NT2/D1 (cell line): ENCODE measurements around the gene SH3PXD2A.
"Not testable (repeated sequence)": the region's sequence is repeated elsewhere in the genome, so short reads cannot be mapped to it uniquely, and the experiment has no call there.

Experiments
- DNase-seq: peaks from one replicate; pipeline ENCODE4 v3.0.0-alpha.2; 2011; ENCODE audit warnings: low read depth, low spot score
- H3K27me3 ChIP-seq: 2 replicates; pipeline ENCODE4 v1.6.0; 2011; ENCODE audit warnings: mild to moderate bottlenecking; ENCODE audit not compliant: insufficient read length, insufficient read depth
- H3K36me3 ChIP-seq: 2 replicates; pipeline ENCODE4 v1.6.1; 2011; ENCODE audit warnings: mild to moderate bottlenecking, low read length, mixed read lengths; ENCODE audit not compliant: insufficient read depth, insufficient read length
- H3K4me1 ChIP-seq: 2 replicates; pipeline ENCODE4 v1.5.1; 2011; ENCODE audit not compliant: insufficient read depth, insufficient read length
- H3K4me3 ChIP-seq: 2 replicates; pipeline ENCODE4 v1.5.1; 2011; ENCODE audit warnings: low read depth; ENCODE audit not compliant: insufficient read length
- H3K9ac ChIP-seq: 2 replicates; pipeline ENCODE4 v1.6.0; 2011; ENCODE audit warnings: low read depth; ENCODE audit not compliant: insufficient read length
- H3K9me3 ChIP-seq: 2 replicates; pipeline ENCODE4 v1.5.1; 2011; ENCODE audit warnings: mild to moderate bottlenecking, low read length; ENCODE audit not compliant: insufficient read depth
- SUZ12 ChIP-seq: IDR thresholded peaks from 2 replicates; pipeline ENCODE4 v1.6.1; 2011; ENCODE audit not compliant: insufficient read length, insufficient read depth; ENCODE audit errors: extremely low read depth
- YY1 ChIP-seq: IDR thresholded peaks from 2 replicates; pipeline ENCODE4 v1.6.1; 2011; ENCODE audit not compliant: insufficient read length, insufficient read depth
- ZNF274 ChIP-seq: IDR thresholded peaks from 2 replicates; pipeline ENCODE4 v1.6.1; 2011; ENCODE audit warnings: mild to moderate bottlenecking, low read depth, low read length

SH3PXD2A gene

GRCh38 chr10:103614306-103615158, 240.8 kb downstream of the SH3PXD2A start:
- Histone ChIP-seq H3K27me3 (no peaks in the 10 kb centered on the region), H3K9me3 (no peaks in the 10 kb centered on the region), H3K36me3 (peaks cover 75% of the 10 kb centered on the region), H3K4me1 (peaks cover 2% of the 10 kb centered on the region), H3K4me3 (no peak overlapping the region), H3K9ac (no peak overlapping the region)
- TF ChIP-seq YY1 = no peak
- TF ChIP-seq ZNF274 = no peak
- no peak for TF ChIP-seq SUZ12
- no peak for DNase-seq

- Histone ChIP-seq H3K9ac (no peak overlapping the region), H3K4me3 (no peak overlapping the region), H3K9me3 (peaks cover 6% of the 10 kb centered on the region; the same call in 1 of the 2 replicates), H3K36me3 (peaks cover 80% of the 10 kb centered on the region), H3K27me3 (no peaks in the 10 kb centered on the region), H3K4me1 (peaks cover 2% of the 10 kb centered on the region)
- DNase-seq = no peak
- TF ChIP-seq SUZ12 = no peak
- TF ChIP-seq ZNF274 = no peak
Observed at GRCh38 chr10:103613616-103614015, 241.8 kb downstream of the SH3PXD2A start.

GRCh38 chr10:103612462-103613365, 242.7 kb downstream of the SH3PXD2A start:
- Histone ChIP-seq H3K9me3 (peaks cover 8% of the 10 kb centered on the region; the same call in 1 of the 2 replicates), H3K9ac (no peak overlapping the region), H3K4me3 (no peak overlapping the region), H3K4me1 (no peaks in the 10 kb centered on the region), H3K27me3 (no peaks in the 10 kb centered on the region), H3K36me3 (peaks cover 76% of the 10 kb centered on the region)
- no peak for TF ChIP-seq ZNF274
- TF ChIP-seq SUZ12 = no peak
- TF ChIP-seq YY1 = no peak
- no peak for DNase-seq

GRCh38 chr10:103610921-103611511, 244.4 kb downstream of the SH3PXD2A start:
- no peak for TF ChIP-seq ZNF274
- TF ChIP-seq YY1 = no peak
- TF ChIP-seq SUZ12 = no peak
- Histone ChIP-seq H3K36me3 (peaks cover 61% of the 10 kb centered on the region), H3K4me3 (no peak overlapping the region), H3K9ac (no peak overlapping the region), H3K27me3 (no peaks in the 10 kb centered on the region), H3K9me3 (peaks cover 13% of the 10 kb centered on the region; the same call in 1 of the 2 replicates), H3K4me1 (no peaks in the 10 kb centered on the region)
- no peak for DNase-seq

- H3K36me3 ChIP-seq = peaks cover 64% of the 10 kb centered on the region
- no peak overlapping the region for H3K9ac ChIP-seq
- no peaks in the 10 kb centered on the region for H3K4me1 ChIP-seq
- peaks cover 22% of the 10 kb centered on the region; the same call in 1 of the 2 replicates for H3K9me3 ChIP-seq
- DNase-seq = no peak
- TF ChIP-seq ZNF274 (no peak), YY1 (no peak), SUZ12 (no peak)
- no peak overlapping the region for H3K4me3 ChIP-seq
- H3K27me3 ChIP-seq = no peaks in the 10 kb centered on the region
Observed at GRCh38 chr10:103610083-103610472, 245.3 kb downstream of the SH3PXD2A start.

GRCh38 chr10:103609231-103610082, 245.9 kb downstream of the SH3PXD2A start:
- peaks cover 69% of the 10 kb centered on the region for H3K36me3 ChIP-seq
- H3K9ac ChIP-seq = no peak overlapping the region
- peaks cover 22% of the 10 kb centered on the region; the same call in 1 of the 2 replicates for H3K9me3 ChIP-seq
- TF ChIP-seq YY1 (no peak), SUZ12 (no peak), ZNF274 (no peak)
- no peaks in the 10 kb centered on the region for H3K4me1 ChIP-seq
- no peaks in the 10 kb centered on the region for H3K27me3 ChIP-seq
- H3K4me3 ChIP-seq = no peak overlapping the region
- DNase-seq = no peak

GRCh38 chr10:103608056-103608455, 247.3 kb downstream of the SH3PXD2A start:
- H3K9ac ChIP-seq, H3K27me3 ChIP-seq, H3K4me1 ChIP-seq, DNase-seq, H3K4me3 ChIP-seq: not testable (repeated sequence)
- Histone ChIP-seq H3K36me3 (peaks cover 73% of the 10 kb centered on the region), H3K9me3 (peaks cover 22% of the 10 kb centered on the region; the same call in 1 of the 2 replicates)

DNA sequence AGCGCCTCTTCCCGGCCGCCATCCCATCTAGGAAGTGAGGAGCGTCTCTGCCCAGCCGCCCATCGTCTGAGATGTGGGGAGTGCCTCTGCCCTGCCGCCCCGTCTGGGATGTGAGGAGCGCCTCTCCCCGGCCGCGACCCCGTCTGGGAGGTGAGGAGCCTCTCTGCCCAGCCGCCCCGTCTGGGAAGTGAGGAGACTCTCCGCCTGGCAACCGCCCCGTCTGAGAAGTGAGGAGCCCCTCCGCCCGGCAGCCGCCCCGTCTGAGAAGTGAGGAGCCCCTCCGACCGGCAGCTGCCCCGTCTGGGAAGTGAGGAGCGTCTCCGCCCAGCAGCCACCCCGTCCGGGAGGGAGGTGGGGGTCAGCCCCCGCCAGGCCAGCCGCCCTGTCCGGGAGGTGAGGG, 248.3 kb downstream of the SH3PXD2A start:
- H3K4me3 ChIP-seq, H3K9ac ChIP-seq, DNase-seq, H3K27me3 ChIP-seq, H3K4me1 ChIP-seq: not testable (repeated sequence)
- H3K9me3 ChIP-seq = peaks cover 22% of the 10 kb centered on the region; the same call in 1 of the 2 replicates
- H3K36me3 ChIP-seq = peaks cover 73% of the 10 kb centered on the region

- not testable (repeated sequence) for H3K4me1 ChIP-seq, H3K4me3 ChIP-seq, H3K27me3 ChIP-seq, H3K9ac ChIP-seq, DNase-seq
- Histone ChIP-seq H3K36me3 (peaks cover 73% of the 10 kb centered on the region), H3K9me3 (peaks cover 22% of the 10 kb centered on the region; the same call in 1 of the 2 replicates)
Observed at GRCh38 chr10:103606097-103606438, 249.3 kb downstream of the SH3PXD2A start.
